GM23338 (cell line): ENCODE data around the gene ABL1. TPM values are rescaled to one million over a fixed set of nuclear protein-coding genes. Genes with fewer than 3 reads are reported as not detected.

Source experiments
- ATAC-seq: fragments of 200-7000 bp; cut with Tn5 transposase; 3 replicates; pipeline ENCODE4 v1.9.1; 2020
- DNase-seq: peaks from one replicate; pipeline ENCODE4 v3.0.0-alpha.2; 2015; ENCODE audit warnings: low spot score
- H2AFZ ChIP-seq: fragments of 200-600 bp; sonication (generic); 2 replicates; pipeline ENCODE4 v1.8.0; 2016; ENCODE audit warnings: antibody characterized with exemption, mild to moderate bottlenecking, moderate library complexity
- H3F3A ChIP-seq: fragments of 200-600 bp; sonication (generic); replicated peaks from 2 replicates; pipeline ENCODE4 v1.8.0; 2017; ENCODE audit warnings: antibody characterized with exemption, mixed run types, low read depth
- H3K27ac ChIP-seq: fragments of 200-600 bp; sonication (generic); 2 replicates; pipeline ENCODE4 v1.6.1; 2016; ENCODE audit warnings: low read depth
- H3K27me3 ChIP-seq: fragments of 200-600 bp; sonication (generic); 2 replicates; pipeline ENCODE4 v1.8.0; 2016; ENCODE audit warnings: mild to moderate bottlenecking, mixed run types, moderate library complexity; ENCODE audit not compliant: insufficient read depth
- H3K36me3 ChIP-seq: fragments of 200-600 bp; sonication (generic); 2 replicates; pipeline ENCODE4 v1.8.0; 2016; ENCODE audit warnings: mild to moderate bottlenecking; ENCODE audit not compliant: insufficient read depth
- H3K4me1 ChIP-seq: fragments of 200-600 bp; sonication (generic); 2 replicates; pipeline ENCODE4 v1.8.0; 2016; ENCODE audit warnings: mild to moderate bottlenecking, moderate library complexity; ENCODE audit not compliant: insufficient read depth
- H3K4me2 ChIP-seq: fragments of 200-600 bp; sonication (generic); 2 replicates; pipeline ENCODE4 v1.7.1; 2017; ENCODE audit warnings: mixed run types
- H3K4me3 ChIP-seq: fragments of 200-600 bp; sonication (generic); 2 replicates; pipeline ENCODE4 v1.6.1; 2016; ENCODE audit warnings: mixed run types
- H3K79me2 ChIP-seq: fragments of 200-600 bp; sonication (generic); replicated peaks from 2 replicates; pipeline ENCODE4 v1.8.0; 2017; ENCODE audit warnings: mild to moderate bottlenecking; ENCODE audit not compliant: insufficient read depth
- H3K9me2 ChIP-seq: fragments of 200-600 bp; sonication (generic); 2 replicates; pipeline ENCODE4 v1.8.0; 2017; ENCODE audit not compliant: insufficient read depth
- H4K20me1 ChIP-seq: fragments of 200-600 bp; sonication (generic); replicated peaks from 2 replicates; pipeline ENCODE4 v1.8.0; 2017; ENCODE audit warnings: mild to moderate bottlenecking; ENCODE audit not compliant: insufficient read depth
- H3K27ac Mint-ChIP-seq: 2 replicates; pipeline ENCODE4 v1.8.0; 2020; ENCODE audit warnings: inconsistent platforms, mild to moderate bottlenecking, moderate library complexity, mixed read lengths
- H3K27me3 Mint-ChIP-seq: 3 replicates; pipeline ENCODE4 v1.8.0; 2022; ENCODE audit warnings: low read depth, mild to moderate bottlenecking, moderate library complexity, mixed read lengths, inconsistent platforms; ENCODE audit not compliant: insufficient read depth, poor library complexity
- H3K36me3 Mint-ChIP-seq: 3 replicates; pipeline ENCODE4 v1.8.0; 2021; ENCODE audit warnings: low read depth, mild to moderate bottlenecking, inconsistent platforms, moderate library complexity, mixed read lengths
- H3K4me1 Mint-ChIP-seq: 3 replicates; pipeline ENCODE4 v1.8.0; 2020; ENCODE audit warnings: mild to moderate bottlenecking, inconsistent platforms, mixed read lengths
- H3K4me3 Mint-ChIP-seq: 3 replicates; pipeline ENCODE4 v1.8.0; 2021; ENCODE audit warnings: moderate library complexity, mild to moderate bottlenecking, inconsistent platforms, mixed read lengths
- H3K9me3 Mint-ChIP-seq: 3 replicates; pipeline ENCODE4 v1.8.0; 2020; ENCODE audit warnings: moderate library complexity, mild to moderate bottlenecking, inconsistent platforms, mixed read lengths
- CREB1 ChIP-seq: fragments of 250-450 bp; sonication (Bioruptor Pico); IDR thresholded peaks from 2 replicates; pipeline ENCODE4 v1.5.0; 2020; ENCODE audit warnings: low read depth, mild to moderate bottlenecking, moderate library complexity
- EZH2 ChIP-seq: fragments of 200-600 bp; sonication (generic); IDR thresholded peaks from one replicate; pipeline ENCODE4 v1.8.0; 2017; ENCODE audit warnings: antibody characterized with exemption, mild to moderate bottlenecking, low read depth; ENCODE audit not compliant: unreplicated experiment
- EZH2phosphoT487 ChIP-seq: fragments of 200-600 bp; sonication (generic); IDR thresholded peaks from one replicate; pipeline ENCODE4 v1.8.1; 2018; ENCODE audit warnings: antibody characterized with exemption; ENCODE audit not compliant: unreplicated experiment
- STAT1 ChIP-seq: IDR thresholded peaks from one replicate; pipeline ENCODE4 v1.6.1; 2016; ENCODE audit warnings: antibody characterized with exemption; ENCODE audit not compliant: unreplicated experiment
- ZNF114 ChIP-seq: fragments of 250-450 bp; sonication (Bioruptor Pico); IDR thresholded peaks from 2 replicates; pipeline ENCODE4 v1.5.0; 2020; ENCODE audit warnings: mild to moderate bottlenecking, moderate library complexity
- polyA plus RNA-seq: library from polyadenylated mRNA; unstranded; fragments of >200 nt; fragmentation: Nextera tagmentation; extraction: Ambion mirVana; gene quantifications from 2 replicates; pipeline ENCODE4 v1.2.1, GENCODE V29; 2016
- total RNA-seq: library from RNA; depleted of rRNA; stranded (reverse); fragments of >200 nt; shearing (Covaris generic); gene quantifications from 2 replicates; pipeline ENCODE4 v1.2.3, GENCODE V29; 2014
- TF ChIP-seq, protein P1 (sequence below): IDR thresholded peaks from one replicate; pipeline ENCODE4 v1.6.1; 2018; ENCODE audit warnings: antibody characterized with exemption; ENCODE audit not compliant: unreplicated experiment
- TF ChIP-seq, protein P2 (sequence below), 2 experiments: fragments of 200-600 bp in 1 of 2; sonication (generic) in 1 of 2; conservative IDR thresholded peaks; 2 replicates each; pipeline versions ENCODE4 v1.5.1 to v1.6.1; 2016 to 2017; ENCODE audit warnings: antibody characterized with exemption in 2 of 2, low read depth in 2 of 2, mild to moderate bottlenecking in 2 of 2, moderate library complexity in 1 of 2

ABL1 gene
- total and polyA plus RNA-seq, 2 experiments from 2014 or later: 20.7 to 85.1 TPM

DNA sequence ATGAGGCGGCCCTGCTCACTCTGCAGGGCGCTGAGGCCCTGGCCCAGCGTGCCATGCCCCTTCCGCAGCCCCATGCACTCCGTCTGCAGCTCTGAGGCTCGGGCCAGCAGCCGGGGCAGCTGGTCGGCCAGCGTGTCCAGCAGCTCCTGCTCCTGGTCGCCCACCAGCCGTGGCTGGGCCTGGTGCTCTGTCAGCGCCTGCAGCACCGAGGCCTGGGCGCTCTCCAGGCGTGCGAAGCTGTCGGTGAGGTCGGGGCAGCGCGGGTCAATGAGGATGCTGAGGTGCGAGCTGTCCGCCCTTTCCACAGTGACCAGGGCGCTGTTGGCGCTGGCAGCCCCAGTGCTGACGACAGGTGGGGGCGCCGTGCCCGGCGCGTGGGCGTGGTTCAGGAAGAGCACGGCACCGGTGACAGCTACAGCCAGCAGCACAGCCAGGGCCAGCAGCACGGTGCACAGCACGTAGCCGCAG is 94.6 kb downstream of the ABL1 start:
- Histone ChIP-seq H3K4me1 (peaks cover 28% of the 10 kb centered on the region), H3K79me2 (no peaks in the 10 kb centered on the region), H2AFZ (no peak overlapping the region), H3K27ac (no peak overlapping the region), H3K36me3 (no peaks in the 10 kb centered on the region), H3K27me3 (no peaks in the 10 kb centered on the region), H4K20me1 (no peaks in the 10 kb centered on the region), H3K4me2 (no peak overlapping the region), H3K4me3 (no peak overlapping the region), H3K9me2 (no peaks in the 10 kb centered on the region), H3F3A (0 out of 2 replicates have a peak, but pooled peaks cover 2% of the 10 kb centered on the region)
- Mint-ChIP-seq H3K4me3 (no peak overlapping the region), H3K27me3 (peaks cover 19% of the 10 kb centered on the region), H3K27ac (no peak overlapping the region), H3K9me3 (no peaks in the 10 kb centered on the region; the same call in 2 of the 3 replicates), H3K36me3 (no peaks in the 10 kb centered on the region; the same call in 2 of the 3 replicates), H3K4me1 (peaks cover 26% of the 10 kb centered on the region)
- DNase-seq (no peak), ATAC-seq (no peak)
- TF ChIP-seq, protein P1, sequence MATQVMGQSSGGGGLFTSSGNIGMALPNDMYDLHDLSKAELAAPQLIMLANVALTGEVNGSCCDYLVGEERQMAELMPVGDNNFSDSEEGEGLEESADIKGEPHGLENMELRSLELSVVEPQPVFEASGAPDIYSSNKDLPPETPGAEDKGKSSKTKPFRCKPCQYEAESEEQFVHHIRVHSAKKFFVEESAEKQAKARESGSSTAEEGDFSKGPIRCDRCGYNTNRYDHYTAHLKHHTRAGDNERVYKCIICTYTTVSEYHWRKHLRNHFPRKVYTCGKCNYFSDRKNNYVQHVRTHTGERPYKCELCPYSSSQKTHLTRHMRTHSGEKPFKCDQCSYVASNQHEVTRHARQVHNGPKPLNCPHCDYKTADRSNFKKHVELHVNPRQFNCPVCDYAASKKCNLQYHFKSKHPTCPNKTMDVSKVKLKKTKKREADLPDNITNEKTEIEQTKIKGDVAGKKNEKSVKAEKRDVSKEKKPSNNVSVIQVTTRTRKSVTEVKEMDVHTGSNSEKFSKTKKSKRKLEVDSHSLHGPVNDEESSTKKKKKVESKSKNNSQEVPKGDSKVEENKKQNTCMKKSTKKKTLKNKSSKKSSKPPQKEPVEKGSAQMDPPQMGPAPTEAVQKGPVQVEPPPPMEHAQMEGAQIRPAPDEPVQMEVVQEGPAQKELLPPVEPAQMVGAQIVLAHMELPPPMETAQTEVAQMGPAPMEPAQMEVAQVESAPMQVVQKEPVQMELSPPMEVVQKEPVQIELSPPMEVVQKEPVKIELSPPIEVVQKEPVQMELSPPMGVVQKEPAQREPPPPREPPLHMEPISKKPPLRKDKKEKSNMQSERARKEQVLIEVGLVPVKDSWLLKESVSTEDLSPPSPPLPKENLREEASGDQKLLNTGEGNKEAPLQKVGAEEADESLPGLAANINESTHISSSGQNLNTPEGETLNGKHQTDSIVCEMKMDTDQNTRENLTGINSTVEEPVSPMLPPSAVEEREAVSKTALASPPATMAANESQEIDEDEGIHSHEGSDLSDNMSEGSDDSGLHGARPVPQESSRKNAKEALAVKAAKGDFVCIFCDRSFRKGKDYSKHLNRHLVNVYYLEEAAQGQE: no peak
- TF ChIP-seq, protein P2, sequence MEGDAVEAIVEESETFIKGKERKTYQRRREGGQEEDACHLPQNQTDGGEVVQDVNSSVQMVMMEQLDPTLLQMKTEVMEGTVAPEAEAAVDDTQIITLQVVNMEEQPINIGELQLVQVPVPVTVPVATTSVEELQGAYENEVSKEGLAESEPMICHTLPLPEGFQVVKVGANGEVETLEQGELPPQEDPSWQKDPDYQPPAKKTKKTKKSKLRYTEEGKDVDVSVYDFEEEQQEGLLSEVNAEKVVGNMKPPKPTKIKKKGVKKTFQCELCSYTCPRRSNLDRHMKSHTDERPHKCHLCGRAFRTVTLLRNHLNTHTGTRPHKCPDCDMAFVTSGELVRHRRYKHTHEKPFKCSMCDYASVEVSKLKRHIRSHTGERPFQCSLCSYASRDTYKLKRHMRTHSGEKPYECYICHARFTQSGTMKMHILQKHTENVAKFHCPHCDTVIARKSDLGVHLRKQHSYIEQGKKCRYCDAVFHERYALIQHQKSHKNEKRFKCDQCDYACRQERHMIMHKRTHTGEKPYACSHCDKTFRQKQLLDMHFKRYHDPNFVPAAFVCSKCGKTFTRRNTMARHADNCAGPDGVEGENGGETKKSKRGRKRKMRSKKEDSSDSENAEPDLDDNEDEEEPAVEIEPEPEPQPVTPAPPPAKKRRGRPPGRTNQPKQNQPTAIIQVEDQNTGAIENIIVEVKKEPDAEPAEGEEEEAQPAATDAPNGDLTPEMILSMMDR (conservative IDR thresholded peaks at IDR 0.05; ENCODE audit: low read depth in 2 of 2): 0 out of 4 replicates have a peak, but pooled peaks of 1 of the 2 experiments have one; percentile 1

GRCh38 chr9:130930132-130930803 is 95.2 kb downstream of the ABL1 start:
- peaks cover 29% of the 10 kb centered on the region for H3K4me1 ChIP-seq
- no peaks in the 10 kb centered on the region for H3K36me3 ChIP-seq
- H3K4me2 ChIP-seq: no peak overlapping the region
- no peaks in the 10 kb centered on the region for H3K79me2 ChIP-seq
- H3K36me3 Mint-ChIP-seq: no peaks in the 10 kb centered on the region; the same call in 2 of the 3 replicates
- H3K27me3 ChIP-seq: no peaks in the 10 kb centered on the region
- H3K4me1 Mint-ChIP-seq: peaks cover 32% of the 10 kb centered on the region
- no peak overlapping the region for H2AFZ ChIP-seq
- no peaks in the 10 kb centered on the region for H3K9me2 ChIP-seq
- H3K9me3 Mint-ChIP-seq: no peaks in the 10 kb centered on the region; the same call in 2 of the 3 replicates
- no peak overlapping the region for H3K27ac Mint-ChIP-seq
- no peak for TF ChIP-seq STAT1
- TF ChIP-seq ZNF114: no peak
- TF ChIP-seq CREB1 (CRISPR knock-in tag): no peak
- no peak for TF ChIP-seq EZH2phosphoT487
- TF ChIP-seq EZH2: no peak
- peaks cover 23% of the 10 kb centered on the region for H3K27me3 Mint-ChIP-seq
- H4K20me1 ChIP-seq: no peaks in the 10 kb centered on the region
- 0 out of 2 replicates have a peak, but pooled peaks cover 2% of the 10 kb centered on the region for H3F3A ChIP-seq
- no peak overlapping the region for H3K4me3 Mint-ChIP-seq
- DNase-seq (no peak), ATAC-seq (no peak)
- H3K27ac ChIP-seq: no peak overlapping the region
- no peak overlapping the region for H3K4me3 ChIP-seq
